Suprapubic skin (tissue), 4 donors: ENCODE data around the gene NEBL.

Experiments
- CTCF ChIP-seq, 2 donors: fragments of 200-600 bp in 1 of 2; fragments of 450-650 bp in 1 of 2; sonication (generic) in 1 of 2; IDR thresholded peaks; one replicate each; pipeline ENCODE4 v1.5.1; 2016 to 2019; ENCODE audit warnings: antibody characterized with exemption in 2 of 2, mild to moderate bottlenecking in 1 of 2, moderate library complexity in 1 of 2
- POLR2A ChIP-seq, 2 donors: fragments of 450-650 bp; IDR thresholded peaks; one replicate each; pipeline ENCODE4 v1.6.1; 2017; ENCODE audit warnings: antibody characterized with exemption in 2 of 2, mild to moderate bottlenecking in 2 of 2, moderate library complexity in 2 of 2
- POLR2AphosphoS5 ChIP-seq, 3 donors: sonication (generic); formaldehyde crosslinking; IDR thresholded peaks; one replicate each; pipeline ENCODE4 v1.6.1; 2017; ENCODE audit warnings: antibody characterized with exemption in 3 of 3

GRCh38 chr10:20834825-20835224, 62.3 kb downstream of the NEBL start:
- TF ChIP-seq POLR2A (IDR thresholded peaks at IDR 0.05) (no peak), POLR2AphosphoS5 (IDR thresholded peaks at IDR 0.05) (no peak), CTCF (IDR thresholded peaks at IDR 0.05) (no peak)
